ENCODE results near the gene MRPS35.

- TF ChIP-seq POLR2AphosphoS5 (IDR thresholded peaks at IDR 0.05): no peak
- TF ChIP-seq, protein P1, sequence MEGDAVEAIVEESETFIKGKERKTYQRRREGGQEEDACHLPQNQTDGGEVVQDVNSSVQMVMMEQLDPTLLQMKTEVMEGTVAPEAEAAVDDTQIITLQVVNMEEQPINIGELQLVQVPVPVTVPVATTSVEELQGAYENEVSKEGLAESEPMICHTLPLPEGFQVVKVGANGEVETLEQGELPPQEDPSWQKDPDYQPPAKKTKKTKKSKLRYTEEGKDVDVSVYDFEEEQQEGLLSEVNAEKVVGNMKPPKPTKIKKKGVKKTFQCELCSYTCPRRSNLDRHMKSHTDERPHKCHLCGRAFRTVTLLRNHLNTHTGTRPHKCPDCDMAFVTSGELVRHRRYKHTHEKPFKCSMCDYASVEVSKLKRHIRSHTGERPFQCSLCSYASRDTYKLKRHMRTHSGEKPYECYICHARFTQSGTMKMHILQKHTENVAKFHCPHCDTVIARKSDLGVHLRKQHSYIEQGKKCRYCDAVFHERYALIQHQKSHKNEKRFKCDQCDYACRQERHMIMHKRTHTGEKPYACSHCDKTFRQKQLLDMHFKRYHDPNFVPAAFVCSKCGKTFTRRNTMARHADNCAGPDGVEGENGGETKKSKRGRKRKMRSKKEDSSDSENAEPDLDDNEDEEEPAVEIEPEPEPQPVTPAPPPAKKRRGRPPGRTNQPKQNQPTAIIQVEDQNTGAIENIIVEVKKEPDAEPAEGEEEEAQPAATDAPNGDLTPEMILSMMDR (IDR thresholded peaks at IDR 0.05 in 8 of 11, conservative IDR thresholded peaks at IDR 0.05 in 3 of 11): no peak
- no peak for TF ChIP-seq POLR2A (IDR thresholded peaks at IDR 0.05)
Observed at GRCh38 chr12:27709932-27710591, 570 bp upstream of the MRPS35 start.
